HG03432 (cell line): ENCODE results near the gene LFNG.

Experiments
- ATAC-seq: cut with Tn5 transposase; IDR thresholded peaks from one replicate; pipeline ENCODE4 v1.9.1; 2021; ENCODE audit warnings: mild to moderate bottlenecking, moderate library complexity; ENCODE audit not compliant: unreplicated experiment

Gene LFNG

DNA sequence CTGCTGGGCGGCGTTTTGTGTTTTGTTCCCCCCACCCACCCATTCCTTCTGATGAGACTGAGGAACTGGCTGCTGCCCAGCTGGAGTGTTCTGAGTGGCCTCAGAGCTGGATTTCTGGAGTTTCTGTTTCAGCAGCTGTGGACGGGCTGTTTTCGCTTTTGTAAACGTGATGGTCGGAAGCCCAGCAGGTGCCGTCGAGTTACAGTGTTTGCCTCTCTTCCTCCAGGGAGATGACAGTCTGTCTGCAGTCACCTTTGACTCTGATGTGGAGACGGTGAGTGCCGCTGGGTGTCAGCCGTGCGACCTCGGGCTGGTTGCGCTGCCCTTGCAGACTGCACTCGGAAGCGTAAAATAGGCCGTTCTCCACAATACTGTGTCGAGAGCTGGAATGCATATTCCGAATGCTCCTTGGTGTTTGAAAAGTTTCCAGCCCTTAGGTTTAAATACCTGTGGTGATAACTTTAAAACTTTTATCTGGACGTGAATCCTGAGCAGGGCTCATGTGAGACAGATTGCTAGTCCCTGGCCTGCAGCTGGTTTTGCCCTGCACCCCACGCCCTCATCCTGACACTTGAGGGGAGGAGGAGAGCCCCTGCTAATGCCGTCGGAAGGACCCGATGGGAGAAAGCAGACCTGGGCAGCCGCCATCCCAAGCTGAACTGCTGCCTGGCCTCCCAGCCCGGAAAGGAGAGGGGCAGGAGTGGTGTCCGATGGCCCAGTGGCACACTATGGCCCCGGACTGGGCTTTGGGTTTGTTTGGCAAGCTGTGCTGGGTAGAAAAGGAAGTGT is 47.5 kb downstream of the LFNG start:
- peak; percentile 84 for ATAC-seq

DNA sequence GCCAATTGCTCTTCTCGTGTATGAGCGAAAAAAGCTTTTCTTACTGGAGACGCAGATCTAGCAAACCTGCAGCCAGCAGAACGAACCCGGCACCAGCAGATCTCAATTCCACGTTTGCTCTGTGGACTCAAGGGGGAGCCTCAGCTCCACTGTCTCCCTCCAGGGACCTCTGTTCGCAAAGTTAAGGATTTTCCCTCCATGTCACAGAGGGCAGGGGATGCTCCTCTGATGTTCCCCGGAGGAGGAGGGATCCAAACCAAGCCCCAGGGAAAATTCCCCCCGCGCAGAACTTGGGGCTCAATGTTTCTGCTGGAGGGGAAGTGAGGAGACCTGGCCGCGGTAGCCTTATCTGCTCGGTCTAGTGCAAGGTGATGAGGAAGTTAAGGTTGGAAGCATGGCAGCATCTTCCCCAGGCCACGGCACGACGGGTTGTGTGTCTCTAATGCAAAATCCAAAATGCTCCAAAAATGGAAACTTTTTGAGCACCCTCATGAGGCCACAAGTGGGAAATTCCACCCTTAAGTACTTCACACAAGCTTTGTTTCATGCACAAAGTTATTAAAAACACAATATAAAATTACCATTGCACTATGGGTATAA is 48.2 kb downstream of the LFNG start:
- no peak for ATAC-seq

DNA sequence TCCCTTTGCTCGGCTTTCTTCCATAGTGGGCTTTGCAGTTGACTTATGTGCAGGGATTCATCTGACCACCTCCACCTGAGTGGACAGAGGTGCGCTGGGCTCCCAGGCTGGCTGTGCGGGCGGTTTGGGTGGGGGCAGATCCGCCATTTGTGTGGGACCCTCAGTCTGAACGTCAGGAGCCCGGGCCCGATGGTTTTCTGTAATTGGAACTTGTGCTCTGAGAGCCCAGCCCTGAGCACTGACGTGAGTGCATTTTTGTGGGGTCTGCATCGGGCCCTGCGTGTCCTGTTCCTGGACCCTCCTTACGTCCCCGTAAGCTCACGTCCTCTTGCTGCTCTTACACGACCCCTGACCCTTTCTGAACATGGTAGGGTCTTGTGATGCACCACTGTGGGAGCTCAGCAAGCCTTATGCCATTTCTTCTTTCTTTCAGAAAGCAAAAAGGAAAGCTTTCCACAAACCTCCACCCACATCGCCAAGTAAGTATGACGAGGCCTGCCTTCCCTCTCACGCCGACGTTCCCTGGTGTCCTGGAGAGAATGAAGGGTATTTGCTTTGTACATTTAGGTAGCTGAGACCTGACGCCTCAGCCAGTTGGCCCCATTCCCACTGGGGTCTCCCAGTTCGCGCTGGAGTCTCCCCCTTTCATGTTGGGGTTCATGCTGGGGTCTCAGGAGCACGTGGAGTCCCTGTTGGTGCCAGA is 49.1 kb downstream of the LFNG start:
- no peak for ATAC-seq

DNA sequence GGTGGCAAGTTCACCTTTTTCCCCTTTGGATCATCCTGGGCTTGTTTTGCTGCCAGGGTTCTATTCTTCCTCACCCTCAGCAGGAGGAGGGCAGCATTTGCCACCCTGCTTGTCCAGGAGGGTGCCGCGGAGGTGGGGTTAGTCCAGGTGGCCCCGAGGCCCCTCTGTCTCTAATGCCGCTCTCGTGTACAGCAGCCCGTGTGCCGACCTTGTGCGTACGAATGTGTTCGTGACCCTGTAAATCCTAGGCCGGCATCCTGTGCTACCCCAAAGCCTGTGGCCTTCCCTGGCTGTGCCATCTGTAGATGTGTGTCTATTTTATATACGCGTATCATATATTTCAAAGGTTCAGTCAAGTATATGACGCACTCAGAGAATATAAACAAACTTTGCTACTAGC is 49.8 kb downstream of the LFNG start:
- ATAC-seq = no peak

DNA sequence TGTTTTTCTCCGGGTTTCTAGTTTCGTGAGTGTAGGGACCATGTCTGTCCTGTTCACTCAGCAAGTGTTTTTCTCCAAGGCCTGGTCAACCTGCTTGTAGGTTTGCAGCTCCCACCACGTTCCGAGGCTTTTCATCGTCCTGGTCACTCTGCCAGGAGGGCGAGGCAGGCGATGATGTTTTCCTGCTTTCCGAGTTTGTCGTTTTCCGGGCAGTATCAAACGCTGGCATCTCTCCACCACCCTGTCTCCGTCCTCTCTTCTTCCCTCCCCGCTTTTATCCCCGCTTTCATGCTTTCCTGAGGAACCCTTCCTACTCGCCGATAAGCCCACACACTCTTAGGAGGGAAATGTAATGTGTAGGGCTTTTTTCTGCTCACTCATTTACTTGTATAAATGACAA is 50.4 kb downstream of the LFNG start:
- no peak for ATAC-seq

DNA sequence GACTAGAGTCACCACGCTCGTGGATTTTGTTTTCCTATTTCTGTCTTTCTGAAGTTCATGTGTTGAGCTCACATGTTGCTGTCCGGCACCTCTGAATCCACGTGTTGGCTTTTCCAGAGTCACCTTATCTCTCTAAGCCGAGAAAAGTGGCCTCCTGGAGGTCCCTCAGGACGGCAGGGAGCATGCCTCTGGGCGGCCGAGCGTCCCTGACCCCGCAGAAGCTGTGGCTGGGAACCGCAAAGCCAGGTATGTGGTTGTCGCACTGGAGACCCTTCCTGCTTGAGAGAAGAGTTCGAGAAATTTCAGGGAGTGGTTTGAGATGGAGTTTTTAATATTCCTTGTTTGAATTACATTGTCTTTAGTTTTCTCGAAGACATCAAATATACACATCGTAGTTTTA is 51.8 kb downstream of the LFNG start:
- ATAC-seq = no peak

DNA sequence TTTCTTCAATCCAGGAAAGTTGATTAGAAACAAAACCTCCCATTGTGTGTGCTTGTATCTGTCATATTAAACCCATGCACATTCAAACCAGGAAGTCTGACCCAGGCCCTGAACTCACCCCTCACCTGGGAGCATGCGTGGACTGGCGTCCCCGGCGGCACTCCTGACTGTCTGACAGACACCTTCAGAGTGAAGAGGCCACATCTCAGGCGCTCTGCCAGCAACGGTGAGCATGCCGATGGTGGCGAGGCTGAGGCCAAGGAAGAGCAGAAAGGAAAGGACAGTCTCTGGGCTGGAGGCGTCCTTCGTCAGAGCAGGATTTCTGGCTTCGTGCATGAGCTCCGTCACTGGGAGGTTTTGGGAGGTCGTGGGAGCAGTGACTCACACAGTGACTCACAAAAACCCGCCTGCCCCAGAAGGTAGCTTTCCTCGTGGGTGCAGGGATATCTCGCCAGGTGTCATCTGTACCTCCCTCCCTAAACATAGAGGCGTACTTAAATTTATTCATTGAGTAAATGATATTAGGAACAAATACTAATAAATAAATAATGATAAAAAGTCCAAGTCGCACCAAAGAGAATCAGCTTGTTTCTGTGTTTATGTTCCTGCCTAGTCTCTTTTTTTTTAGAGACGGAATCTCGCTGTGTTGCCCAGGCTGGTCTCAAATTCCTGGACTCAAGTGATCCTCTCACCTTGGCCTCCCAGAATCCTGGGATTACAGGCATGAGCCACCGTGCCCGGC is 52.7 kb downstream of the LFNG start:
- no peak for ATAC-seq

DNA sequence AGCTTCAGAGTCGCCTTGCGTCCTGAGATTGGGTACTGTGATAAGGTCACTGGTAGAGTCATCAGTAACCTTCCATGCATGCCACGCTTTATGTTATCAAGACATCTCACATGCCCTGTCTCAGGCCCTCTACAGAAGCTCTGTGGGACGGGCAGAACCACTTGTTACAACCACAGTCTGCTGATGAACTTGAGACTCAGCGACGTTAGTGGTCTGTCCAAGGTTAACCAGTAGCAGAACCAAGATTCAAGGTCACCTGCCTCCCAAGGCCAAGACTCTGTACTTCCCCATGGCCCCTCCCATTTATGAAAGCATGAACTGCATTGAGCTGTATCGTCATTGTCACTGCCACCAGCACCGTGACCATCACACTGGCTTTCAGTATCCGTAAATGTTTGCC is 54.2 kb downstream of the LFNG start:
- no peak for ATAC-seq

DNA sequence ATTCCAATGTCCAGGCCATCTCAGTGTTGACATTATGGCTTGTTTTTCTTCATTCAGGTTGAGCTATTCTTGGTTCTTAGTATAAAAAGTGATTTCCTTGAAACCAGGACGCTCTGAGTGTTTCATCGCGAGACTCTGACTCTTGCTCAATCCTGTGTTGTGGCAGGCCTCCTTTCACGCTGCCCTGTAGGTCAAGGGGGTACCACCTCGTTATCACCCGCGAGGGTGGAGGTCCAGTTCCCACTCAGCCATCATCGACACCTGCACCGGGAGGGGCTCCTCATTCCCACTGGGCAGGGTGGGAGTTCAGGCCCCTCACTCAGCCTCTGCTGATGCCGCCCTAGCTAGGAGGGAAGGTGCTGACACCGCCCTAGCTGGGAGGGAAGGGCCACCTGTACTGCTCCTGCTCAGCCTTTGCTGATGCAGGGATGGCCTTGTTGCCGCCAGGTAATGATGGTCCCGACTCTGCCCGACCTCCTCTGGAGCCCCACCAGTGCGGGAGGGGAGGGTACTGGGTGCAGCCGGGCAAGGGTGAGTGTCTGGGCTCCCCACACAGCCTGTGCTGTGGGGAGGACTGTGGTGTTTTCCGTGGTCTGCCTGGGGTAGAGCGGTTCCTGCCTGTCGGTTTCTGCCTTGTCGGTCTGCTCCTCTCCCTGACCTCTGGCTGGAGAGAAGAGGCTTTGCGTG is 55.6 kb downstream of the LFNG start:
- no peak for ATAC-seq

DNA sequence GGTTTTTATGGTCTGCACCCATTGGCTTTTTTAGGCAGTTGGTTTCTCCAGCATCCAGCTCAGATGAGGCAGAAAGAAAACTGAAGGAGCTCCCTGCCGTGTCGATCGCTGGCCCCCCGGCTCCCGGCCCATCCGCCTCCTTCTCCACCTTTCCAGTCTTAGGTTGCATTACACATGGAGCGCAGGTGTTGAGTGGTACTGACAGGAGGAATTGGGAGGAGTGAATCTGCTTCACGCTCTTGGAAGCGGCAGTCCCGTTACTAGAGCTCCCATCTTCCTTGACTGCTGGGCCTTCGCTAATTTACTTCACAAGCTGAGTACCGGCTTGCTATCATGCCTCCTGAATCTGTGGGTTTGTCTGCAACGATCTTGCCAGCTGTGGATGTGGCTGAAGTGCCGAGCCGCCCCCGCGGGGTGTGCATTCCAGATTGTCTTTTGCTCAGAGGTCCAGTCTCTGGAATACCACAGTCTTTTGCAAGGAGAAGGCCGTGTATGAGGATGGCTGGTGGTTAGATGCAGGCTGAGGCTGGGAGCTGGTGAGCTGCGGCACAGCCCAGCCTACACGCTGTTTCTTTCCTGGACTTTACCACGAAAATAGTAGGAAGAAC is 56.3 kb downstream of the LFNG start:
- ATAC-seq = no peak

DNA sequence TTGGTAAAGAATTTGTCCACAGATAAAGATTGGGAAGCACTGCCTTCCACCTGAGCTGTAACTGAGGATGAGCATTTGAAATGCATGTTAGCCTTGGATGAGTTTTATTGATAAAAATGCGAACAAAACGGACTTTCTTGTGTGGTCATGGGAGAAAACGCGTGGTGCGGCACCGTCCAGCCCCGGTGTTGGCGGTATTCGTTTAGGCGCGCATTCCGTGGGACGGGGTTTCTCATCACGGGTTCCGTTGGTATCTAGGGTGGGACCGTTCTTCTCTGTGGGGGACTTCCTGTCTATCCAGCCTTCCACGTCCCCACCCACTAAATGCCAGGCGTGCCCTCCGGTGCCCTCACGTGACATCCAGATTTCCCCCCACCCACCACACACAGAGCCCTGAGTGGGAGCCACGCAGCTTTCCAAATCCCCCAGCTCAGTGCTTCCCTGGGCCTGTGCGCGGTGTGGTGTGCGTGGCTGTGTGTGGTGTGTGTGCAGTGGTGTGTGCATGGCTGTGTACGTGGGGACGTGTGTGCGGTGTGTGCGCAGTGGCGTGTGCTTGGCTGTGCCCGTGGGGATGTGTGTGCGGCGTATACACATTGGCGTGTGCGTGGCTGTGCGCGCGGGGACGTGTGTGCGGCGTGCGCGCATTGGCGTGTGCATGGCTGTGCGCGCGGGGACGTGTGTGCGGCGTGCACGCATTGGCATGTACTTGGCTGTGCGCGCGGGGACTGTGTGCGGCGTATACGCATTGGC is 57.3 kb downstream of the LFNG start:
- ATAC-seq = no peak
